ENCODE measurements around the gene IL21R.

DNA sequence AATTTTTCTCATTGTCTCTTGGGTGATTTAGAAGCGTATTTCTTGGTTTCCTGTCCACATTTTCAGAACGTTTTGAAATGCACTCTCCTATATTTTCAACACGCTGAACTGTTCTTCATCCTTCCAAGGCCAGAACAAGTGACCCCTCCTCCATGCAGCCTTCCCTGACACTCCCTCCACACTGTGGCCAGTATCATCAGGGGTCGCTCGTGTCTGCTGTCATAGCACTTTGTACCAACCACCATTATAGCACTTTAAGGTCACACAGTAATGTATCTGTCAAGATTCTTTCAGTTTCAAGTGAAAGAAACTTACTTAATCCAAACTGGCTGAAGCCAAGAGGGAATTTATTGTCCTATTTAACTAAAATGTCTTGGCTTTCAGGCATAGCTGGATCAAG lies 17.5 kb upstream of the IL21R start:
- TF ChIP-seq, protein P1, sequence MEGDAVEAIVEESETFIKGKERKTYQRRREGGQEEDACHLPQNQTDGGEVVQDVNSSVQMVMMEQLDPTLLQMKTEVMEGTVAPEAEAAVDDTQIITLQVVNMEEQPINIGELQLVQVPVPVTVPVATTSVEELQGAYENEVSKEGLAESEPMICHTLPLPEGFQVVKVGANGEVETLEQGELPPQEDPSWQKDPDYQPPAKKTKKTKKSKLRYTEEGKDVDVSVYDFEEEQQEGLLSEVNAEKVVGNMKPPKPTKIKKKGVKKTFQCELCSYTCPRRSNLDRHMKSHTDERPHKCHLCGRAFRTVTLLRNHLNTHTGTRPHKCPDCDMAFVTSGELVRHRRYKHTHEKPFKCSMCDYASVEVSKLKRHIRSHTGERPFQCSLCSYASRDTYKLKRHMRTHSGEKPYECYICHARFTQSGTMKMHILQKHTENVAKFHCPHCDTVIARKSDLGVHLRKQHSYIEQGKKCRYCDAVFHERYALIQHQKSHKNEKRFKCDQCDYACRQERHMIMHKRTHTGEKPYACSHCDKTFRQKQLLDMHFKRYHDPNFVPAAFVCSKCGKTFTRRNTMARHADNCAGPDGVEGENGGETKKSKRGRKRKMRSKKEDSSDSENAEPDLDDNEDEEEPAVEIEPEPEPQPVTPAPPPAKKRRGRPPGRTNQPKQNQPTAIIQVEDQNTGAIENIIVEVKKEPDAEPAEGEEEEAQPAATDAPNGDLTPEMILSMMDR (IDR thresholded peaks at IDR 0.05), result no peak
- TF ChIP-seq POLR2A (IDR thresholded peaks at IDR 0.05), result no peak
- no peak for TF ChIP-seq EP300 (IDR thresholded peaks at IDR 0.05; ENCODE audit: low read depth)
